HG03108 (cell line): ENCODE data around the gene IFIT3.

ENCODE experiments used
- ATAC-seq: cut with Tn5 transposase; IDR thresholded peaks from one replicate; pipeline ENCODE4 v1.9.1; 2021; ENCODE audit warnings: moderate library complexity; ENCODE audit not compliant: unreplicated experiment

Gene IFIT3

DNA sequence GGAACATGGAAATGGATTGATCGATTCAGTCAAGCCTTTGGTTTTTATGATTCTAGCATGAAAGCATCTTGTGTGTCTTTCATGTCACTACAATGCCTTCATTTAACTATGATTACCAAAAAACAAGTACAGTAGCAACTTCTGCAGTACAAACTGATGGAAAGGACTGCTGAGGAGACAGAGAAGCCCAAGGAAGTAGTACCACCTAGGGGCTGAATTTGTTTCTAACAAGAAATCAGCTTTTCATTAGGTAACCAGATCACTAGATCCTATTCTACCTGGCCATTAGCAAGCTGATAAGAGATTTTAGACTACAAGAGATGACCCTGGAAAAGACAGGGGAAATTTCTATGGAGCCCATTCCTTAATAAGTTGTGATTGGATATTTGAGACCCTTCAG lies 61.5 kb downstream of the IFIT3 start:
- no peak for ATAC-seq
